Breast epithelium (tissue), 4 donors: ENCODE measurements around the gene WWC2. TPM values are rescaled to one million over a fixed set of nuclear protein-coding genes. Genes with fewer than 3 reads are reported as not detected.
"Not testable (repeated sequence)": the region's sequence is repeated elsewhere in the genome, so short reads cannot be mapped to it uniquely, and the experiment has no call there.

ENCODE experiments used
- DNase-seq, 2 donors: peaks; one replicate each; pipeline ENCODE4 v3.0.0-alpha.2; 2019; ENCODE audit warnings: low spot score in 2 of 2
- H3K27ac ChIP-seq, 2 donors: fragments of 200-600 bp; sonication (generic) in 1 of 2; one replicate each; pipeline ENCODE4 v1.5.1; 2016 to 2019; ENCODE audit warnings: mild to moderate bottlenecking in 1 of 2
- H3K27me3 ChIP-seq, 2 donors: fragments of 200-600 bp; sonication (generic) in 1 of 2; one replicate each; pipeline versions ENCODE4 v1.5.1 to v1.6.0; 2017 to 2019; ENCODE audit warnings: control low read depth in 1 of 2, mild to moderate bottlenecking in 1 of 2
- H3K36me3 ChIP-seq: fragments of 200-600 bp; one replicate; pipeline ENCODE4 v1.5.1; 2019
- H3K4me1 ChIP-seq, 2 donors: fragments of 200-600 bp; sonication (generic); one replicate each; pipeline ENCODE4 v1.5.1; 2016 to 2019; ENCODE audit warnings: control low read depth in 1 of 2
- H3K4me3 ChIP-seq, 3 donors: fragments of 200-600 bp; sonication (generic); 1 replicate in 2 of 3; 2 replicates in 1 of 3; pipeline ENCODE4 v1.5.1; 2016 to 2019; ENCODE audit warnings: mild to moderate bottlenecking in 3 of 3, moderate library complexity in 2 of 3
- H3K9me3 ChIP-seq, 2 donors: fragments of 200-600 bp; sonication (generic) in 1 of 2; one replicate each; pipeline ENCODE4 v1.5.1; 2016 to 2019; ENCODE audit warnings: control low read depth in 1 of 2
- CTCF ChIP-seq, 3 donors: fragments of 450-650 bp; IDR thresholded peaks; one replicate each; pipeline ENCODE4 v1.5.1; 2016 to 2017; ENCODE audit warnings: antibody characterized with exemption in 3 of 3, mild to moderate bottlenecking in 3 of 3, moderate library complexity in 3 of 3
- POLR2A ChIP-seq: fragments of 450-650 bp; IDR thresholded peaks from one replicate; pipeline ENCODE4 v1.6.1; 2016; ENCODE audit warnings: antibody characterized with exemption, mild to moderate bottlenecking, moderate library complexity
- POLR2AphosphoS5 ChIP-seq, 3 donors: sonication (generic); formaldehyde crosslinking; IDR thresholded peaks; one replicate each; pipeline ENCODE4 v1.6.1; 2017; ENCODE audit warnings: antibody characterized with exemption in 3 of 3
- intact Hi-C: fragments of 100-400 bp; cut with DNase I; formaldehyde crosslinking; loops from one replicate; pipeline ENCODE4 v1.15.1; 2023; ENCODE audit warnings: low total_unique reads
- total RNA-seq, 3 donors: library from RNA; depleted of rRNA; stranded (reverse); fragments of >200 nt; gene quantifications; one replicate each; pipeline ENCODE4 v1.1.0, GENCODE V29; 2016

Gene WWC2
- total RNA-seq, 3 donors from 2014 or later: 37.4 to 40.4 (median 40.3) TPM

DNA sequence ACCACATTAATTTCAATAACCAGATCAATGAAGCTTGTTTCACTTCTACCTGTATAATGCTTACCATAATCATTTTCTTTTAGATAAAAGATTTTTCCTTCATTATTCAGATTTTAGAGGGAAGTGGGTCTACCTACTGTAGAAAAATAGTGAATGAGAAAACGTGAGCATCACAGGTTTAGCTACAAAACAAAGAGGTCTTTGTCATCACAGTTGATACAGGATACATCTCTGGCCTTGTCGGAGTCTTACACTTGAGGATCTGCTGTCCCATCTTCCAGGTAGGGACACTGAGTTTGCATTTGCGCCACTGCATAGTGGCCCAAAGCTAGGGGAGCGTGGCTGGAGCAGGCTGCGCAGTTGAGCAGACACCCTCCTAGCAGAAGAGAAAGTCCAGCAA lies 222.5 kb downstream of the WWC2 start:
- Histone ChIP-seq H3K36me3 (no peaks in the 10 kb centered on the region), H3K4me3 (no peak overlapping the region), H3K9me3 (no peaks in the 10 kb centered on the region), H3K27me3 (no peaks in the 10 kb centered on the region), H3K4me1 (no peaks in the 10 kb centered on the region), H3K27ac (no peak overlapping the region)
- intact Hi-C loops: no loop called here
- TF ChIP-seq POLR2AphosphoS5 (IDR thresholded peaks at IDR 0.05): no peak
- no peak for TF ChIP-seq POLR2A
- no peak for TF ChIP-seq CTCF (IDR thresholded peaks at IDR 0.05)
- no peak for DNase-seq

DNA sequence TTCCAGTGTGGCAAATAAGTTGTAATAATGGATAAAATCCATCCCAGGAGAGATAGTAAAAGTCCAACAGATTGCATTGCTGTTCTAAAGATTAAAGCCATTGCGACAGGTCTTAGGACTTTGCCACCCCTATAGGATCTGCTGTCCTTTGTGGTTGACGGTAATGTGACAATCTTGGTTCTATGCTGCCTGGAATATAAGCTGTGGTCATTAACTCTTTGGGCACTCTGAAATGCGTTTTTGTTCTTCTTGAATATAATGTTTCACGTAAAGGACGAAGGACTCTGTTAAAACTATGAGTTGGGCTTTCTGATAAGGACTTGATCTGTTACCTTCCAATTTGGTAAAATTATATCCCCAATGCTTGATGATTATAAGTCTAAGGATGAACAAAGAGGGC lies 223.3 kb downstream of the WWC2 start, which contains the start of gene CLDN24:
CLDN24 (minus strand) TSS at position 101 of the 400 bp plus-strand sequence; CDS start at position 101, 0 bp downstream.
- Histone ChIP-seq H3K4me3 (no peak within 1 kb of the TSS), H3K9me3 (no peaks in the 10 kb centered on the region), H3K4me1 (no peaks in the 10 kb centered on the region), H3K36me3 (no peaks in the 10 kb centered on the region), H3K27me3 (no peaks in the 10 kb centered on the region), H3K27ac (peak within 1 kb of the TSS; percentile 14 to 48)
- no peak for DNase-seq
- intact Hi-C loops: no loop called here
- TF ChIP-seq CTCF (IDR thresholded peaks at IDR 0.05) (no peak), POLR2A (no peak), POLR2AphosphoS5 (IDR thresholded peaks at IDR 0.05) (no peak)

DNA sequence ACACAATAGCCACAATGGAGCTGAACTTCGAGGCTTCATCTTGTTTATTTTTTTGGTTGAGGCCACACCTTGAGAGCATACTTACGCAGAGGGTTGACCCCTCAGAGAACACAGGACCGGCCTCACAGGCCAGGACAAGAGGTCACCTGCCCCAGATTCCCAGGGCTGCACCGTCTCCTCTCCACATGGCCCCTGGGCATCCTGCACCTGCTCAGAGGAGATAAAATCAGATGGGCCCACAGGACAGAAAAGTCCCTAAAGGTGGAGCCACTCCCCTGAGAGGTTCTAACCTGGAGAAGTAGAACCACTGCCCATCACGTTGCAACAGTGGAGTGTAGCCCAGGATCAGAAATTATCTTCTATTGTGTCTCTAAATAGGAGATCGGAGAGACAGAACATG lies 224.2 kb downstream of the WWC2 start:
- H3K9me3 ChIP-seq: no peaks in the 10 kb centered on the region
- H3K36me3 ChIP-seq: no peaks in the 10 kb centered on the region
- H3K4me3 ChIP-seq: no peak overlapping the region
- H3K27ac ChIP-seq: peak overlapping the region in 1 of 2 donors; percentile 48
- H3K4me1 ChIP-seq: no peaks in the 10 kb centered on the region
- intact Hi-C loops: no loop called here
- no peak for TF ChIP-seq POLR2AphosphoS5 (IDR thresholded peaks at IDR 0.05)
- no peak for TF ChIP-seq CTCF (IDR thresholded peaks at IDR 0.05)
- no peak for TF ChIP-seq POLR2A
- DNase-seq: no peak
- H3K27me3 ChIP-seq: no peaks in the 10 kb centered on the region

GRCh38 chr4:183324056-183324455 lies 225.0 kb downstream of the WWC2 start:
- H3K36me3 ChIP-seq, intact Hi-C loops, H3K4me1 ChIP-seq, H3K27me3 ChIP-seq, H3K4me3 ChIP-seq, H3K9me3 ChIP-seq, H3K27ac ChIP-seq, DNase-seq: not testable (repeated sequence)

DNA sequence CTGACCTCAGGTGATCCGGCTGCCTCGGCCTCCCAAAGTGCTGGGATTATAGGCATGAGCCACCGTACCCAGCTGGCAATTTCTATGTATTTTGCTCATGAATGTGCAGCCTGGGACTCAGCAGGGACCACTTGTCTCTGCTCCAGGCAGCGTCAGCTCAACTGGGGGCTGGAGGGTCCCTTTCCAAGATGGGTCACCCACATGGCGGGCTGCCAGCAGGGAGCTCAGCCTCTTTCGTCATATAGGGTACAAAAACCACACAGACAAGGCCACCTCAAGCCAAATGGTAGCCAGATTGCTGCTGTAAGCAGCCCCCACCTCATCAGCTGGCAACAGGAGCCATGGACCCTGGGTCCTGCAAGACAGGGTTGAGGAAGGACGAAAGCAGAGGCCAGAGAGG lies 225.6 kb downstream of the WWC2 start:
- Histone ChIP-seq H3K4me3 (no peak overlapping the region), H3K27ac (no peak overlapping the region), H3K27me3 (no peaks in the 10 kb centered on the region), H3K9me3 (no peaks in the 10 kb centered on the region), H3K36me3 (no peaks in the 10 kb centered on the region), H3K4me1 (no peaks in the 10 kb centered on the region)
- intact Hi-C loops: no loop called here
- no peak for DNase-seq
- no peak for TF ChIP-seq CTCF (IDR thresholded peaks at IDR 0.05)
- TF ChIP-seq POLR2A: no peak
- TF ChIP-seq POLR2AphosphoS5 (IDR thresholded peaks at IDR 0.05): no peak

DNA sequence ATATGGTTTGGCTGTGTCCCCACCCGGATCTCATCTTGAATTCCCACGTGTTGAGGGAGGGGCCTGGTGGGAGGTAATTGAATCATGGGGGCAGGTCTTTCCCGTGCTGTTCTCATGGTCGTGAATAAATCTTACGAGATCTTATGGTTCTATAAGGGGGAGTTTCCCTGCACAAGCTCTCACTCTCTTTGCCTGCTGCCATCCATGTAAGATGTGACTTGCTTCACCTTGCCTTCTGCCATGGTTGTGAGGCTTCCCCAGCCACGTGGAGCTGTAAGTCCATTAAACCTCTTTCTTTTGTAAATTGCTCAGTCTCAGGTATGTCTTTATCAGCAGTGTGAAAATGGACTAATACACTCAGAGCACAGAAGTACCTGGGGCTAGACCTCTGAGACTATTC lies 227.3 kb downstream of the WWC2 start:
- H3K36me3 ChIP-seq, H3K4me3 ChIP-seq, H3K4me1 ChIP-seq, DNase-seq, intact Hi-C loops, H3K9me3 ChIP-seq, H3K27ac ChIP-seq, H3K27me3 ChIP-seq: not testable (repeated sequence)
